T follicular helper cell (primary cell): Measurements from ENCODE around the gene BRICD5.
"Not testable (repeated sequence)": the region's sequence is repeated elsewhere in the genome, so short reads cannot be mapped to it uniquely, and the experiment has no call there.

ENCODE experiments used
- DNase-seq: peaks from one replicate; pipeline ENCODE4 v3.0.0-alpha.2; 2020; ENCODE audit warnings: low read depth

Gene BRICD5

DNA sequence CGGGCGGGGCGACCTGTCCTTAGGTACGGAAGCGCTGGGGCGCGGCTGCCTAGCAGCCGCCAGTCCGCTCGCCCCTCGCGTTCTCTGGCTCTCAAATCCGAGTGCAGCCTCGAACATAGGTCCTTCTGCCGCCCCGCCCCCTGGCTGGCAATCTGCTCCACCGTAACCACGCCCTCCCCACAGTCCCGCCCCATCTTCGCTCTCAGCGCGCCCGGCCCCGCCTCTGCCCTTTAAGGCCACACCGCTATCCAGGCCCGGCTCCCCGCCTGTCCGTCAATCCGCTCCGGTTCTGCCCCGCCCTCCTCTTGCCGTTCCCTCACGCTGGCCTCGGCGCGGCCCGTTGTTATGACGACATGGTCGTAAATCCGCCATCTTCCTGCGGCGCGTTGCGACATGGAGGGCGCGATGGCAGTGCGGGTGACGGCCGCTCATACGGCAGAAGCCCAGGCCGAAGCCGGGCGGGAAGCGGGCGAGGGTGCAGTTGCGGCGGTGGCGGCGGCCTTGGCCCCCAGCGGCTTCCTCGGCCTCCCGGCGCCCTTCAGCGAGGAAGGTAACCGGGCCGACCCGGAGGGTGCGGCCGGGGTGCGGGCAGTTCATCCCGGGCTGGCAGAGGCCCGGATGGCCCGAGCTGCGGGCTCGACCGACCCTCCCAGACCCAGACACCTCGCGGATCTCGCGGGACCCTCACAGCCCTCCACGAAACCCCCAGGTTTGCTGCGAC lies 12.7 kb upstream of the BRICD5 start, which contains the start of gene E4F1:
Gene E4F1 (plus strand): TSS at position 371 of the 721 bp plus-strand sequence. CDS start 23 bp downstream, at position 394.
- DNase-seq: peak; percentile 97

DNA sequence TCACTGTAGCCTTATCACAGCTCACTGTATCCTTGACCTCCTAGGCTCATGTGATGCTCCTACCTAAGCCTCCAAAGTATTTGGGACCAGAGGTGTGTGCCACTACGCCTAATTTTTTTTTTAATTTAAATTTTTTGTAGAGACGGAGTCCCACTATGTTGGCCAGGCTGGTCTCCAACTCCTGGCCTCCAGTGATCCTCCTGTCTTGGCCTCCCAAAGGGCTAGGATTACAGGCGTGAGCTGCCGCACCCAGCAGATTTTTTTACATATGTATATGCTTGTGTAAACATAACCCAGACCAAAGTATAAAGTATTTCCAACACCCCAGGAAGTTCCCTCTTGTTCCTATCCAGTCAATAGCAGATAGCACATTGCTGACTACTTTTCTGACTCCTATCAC lies 5.7 kb upstream of the BRICD5 start:
- no peak for DNase-seq

DNA sequence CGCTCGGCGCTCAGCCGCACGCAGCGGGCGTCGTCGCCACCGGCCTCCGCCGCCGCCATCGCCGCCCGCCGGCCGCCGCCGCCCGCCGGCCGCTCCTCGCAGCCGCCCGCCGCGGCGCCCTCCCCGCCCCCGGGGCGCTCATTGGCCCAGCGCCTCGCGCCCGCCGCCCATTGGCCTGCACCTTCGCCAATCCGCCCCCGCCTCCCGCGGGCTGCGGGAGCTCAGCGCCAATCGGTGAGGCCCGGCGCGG lies 4.0 kb upstream of the BRICD5 start, which contains the start of gene PGP:
Gene PGP (minus strand): TSS at position 122 of the 250 bp plus-strand sequence. CDS start 63 bp downstream, at position 59.
- no peak for DNase-seq

DNA sequence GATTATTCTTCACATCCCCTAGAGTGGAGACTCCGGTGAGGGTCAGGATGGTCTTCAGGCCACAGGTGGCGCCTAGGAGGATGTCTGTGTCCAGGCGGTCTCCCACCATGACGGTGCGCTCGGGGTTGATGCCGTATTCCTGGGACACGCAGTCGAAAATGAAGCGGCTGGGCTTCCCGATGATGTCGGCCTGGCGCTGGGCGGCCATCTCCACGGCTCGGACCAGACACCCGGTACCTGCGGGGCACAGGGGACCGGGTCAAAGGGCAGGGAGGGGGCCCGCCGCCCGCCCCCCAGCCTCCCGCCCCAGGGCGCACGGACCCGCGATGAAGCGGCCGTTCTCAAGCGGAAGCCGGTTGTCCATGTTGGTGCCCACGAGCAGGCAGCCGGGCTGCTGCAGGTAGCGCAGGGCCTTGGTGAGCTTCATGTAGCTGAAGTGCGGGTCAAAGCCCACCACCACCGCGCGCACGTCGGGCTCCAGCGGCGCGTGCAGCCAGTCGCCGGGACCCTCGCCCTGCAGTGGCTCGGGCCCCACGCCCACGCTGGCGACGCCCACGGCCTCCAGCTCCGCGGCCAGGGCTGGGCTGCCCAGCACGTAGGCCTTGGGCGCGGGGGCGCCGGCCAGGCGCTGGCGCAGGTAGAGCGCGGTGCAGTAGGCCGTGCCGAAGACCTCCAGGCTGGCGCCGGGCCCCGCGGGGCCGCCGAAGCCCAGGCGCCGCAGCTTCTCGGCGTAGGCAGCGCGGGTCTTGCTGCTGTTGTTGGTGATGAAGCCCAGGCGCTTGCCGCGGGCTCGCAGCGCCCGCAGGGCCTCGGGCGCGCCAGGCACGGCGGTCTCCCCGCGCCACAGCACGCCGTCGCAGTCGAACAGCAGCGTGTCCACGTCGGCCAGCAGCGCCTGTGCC lies 3.4 kb upstream of the BRICD5 start:
- DNase-seq: no peak

DNA sequence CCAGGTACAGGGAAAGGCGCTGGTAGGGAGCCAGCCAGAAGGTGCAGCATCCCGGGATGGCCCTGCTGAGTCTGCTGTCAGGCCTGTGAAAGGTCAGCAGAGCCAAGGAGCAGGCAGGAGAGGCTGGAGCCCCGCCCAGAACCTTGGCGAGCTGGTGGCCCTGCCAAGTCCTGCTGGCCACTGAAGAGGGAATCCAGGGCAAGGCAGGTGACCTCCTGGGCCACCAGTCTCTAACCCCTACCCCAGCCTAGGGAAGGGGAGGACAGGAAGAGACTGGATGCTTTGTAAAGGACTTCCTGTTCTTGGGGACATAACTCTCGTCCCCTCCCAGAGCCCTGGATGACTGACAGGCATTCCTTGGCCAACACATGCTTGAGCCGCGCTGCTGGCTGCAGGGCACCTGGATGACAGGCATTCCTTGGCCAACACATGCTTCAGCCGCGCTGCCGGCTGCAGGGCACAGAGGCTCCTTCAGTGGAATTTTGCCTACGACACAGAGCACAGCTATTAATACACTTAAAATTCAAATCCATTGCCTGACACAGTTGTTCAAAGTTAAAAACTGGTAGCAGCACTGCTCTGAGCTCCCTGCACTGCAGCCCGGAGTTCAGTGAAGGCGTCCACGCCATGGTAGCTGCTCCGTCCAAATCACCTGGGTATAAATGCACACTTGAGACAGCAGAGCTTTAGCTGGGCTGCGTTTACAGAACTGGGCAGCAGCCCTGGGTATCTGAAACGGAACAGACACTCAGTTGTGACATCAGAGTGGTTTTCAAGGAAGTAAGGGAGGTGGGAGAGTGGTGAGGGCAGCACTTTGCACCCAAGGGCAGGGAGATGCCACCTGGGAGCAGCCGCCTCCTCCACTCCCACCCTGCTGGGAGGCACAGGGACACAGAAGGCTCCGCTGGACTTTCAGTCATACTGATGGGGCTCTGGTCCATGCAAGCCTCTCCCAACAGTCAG lies 2.0 kb upstream of the BRICD5 start:
- DNase-seq: no peak

DNA sequence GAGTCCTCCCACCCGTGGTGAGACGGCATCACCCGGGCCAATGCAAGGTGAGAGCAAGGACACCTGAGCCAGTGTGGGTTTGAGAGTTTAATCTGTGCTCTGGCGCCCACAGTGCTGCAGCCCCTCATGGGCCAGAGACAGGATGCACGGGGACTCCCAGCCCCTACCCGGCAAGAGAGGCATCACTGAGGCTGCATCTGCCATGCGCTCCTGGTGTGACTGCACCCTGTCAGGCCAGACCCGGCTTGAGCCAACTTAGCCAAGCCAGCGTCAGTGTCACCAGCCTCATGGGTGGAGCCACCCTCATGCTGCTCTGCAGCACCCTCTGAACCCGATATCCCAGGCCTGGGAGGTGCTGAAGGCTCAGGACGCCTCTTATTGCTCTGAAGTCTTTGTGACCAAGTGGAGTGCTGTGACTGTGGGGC lies 1.3 kb upstream of the BRICD5 start:
- no peak for DNase-seq

DNA sequence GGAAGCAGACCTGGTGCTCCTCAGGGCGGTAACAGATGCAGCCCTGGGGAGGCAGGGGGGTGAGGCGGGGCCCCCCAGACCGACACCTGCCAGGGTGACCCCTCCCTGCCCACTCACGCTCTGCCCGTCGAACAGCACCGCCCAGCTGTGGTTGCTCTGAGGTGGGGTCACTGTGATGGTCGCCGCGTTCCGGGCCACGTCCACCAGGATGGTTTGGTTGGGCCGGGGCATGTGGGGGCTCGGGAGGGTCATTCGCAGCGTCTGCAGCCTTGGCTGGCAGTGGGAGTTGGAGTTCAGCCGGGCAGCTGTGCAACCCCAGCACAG lies 692 bp downstream of the BRICD5 start:
- no peak for DNase-seq

DNA sequence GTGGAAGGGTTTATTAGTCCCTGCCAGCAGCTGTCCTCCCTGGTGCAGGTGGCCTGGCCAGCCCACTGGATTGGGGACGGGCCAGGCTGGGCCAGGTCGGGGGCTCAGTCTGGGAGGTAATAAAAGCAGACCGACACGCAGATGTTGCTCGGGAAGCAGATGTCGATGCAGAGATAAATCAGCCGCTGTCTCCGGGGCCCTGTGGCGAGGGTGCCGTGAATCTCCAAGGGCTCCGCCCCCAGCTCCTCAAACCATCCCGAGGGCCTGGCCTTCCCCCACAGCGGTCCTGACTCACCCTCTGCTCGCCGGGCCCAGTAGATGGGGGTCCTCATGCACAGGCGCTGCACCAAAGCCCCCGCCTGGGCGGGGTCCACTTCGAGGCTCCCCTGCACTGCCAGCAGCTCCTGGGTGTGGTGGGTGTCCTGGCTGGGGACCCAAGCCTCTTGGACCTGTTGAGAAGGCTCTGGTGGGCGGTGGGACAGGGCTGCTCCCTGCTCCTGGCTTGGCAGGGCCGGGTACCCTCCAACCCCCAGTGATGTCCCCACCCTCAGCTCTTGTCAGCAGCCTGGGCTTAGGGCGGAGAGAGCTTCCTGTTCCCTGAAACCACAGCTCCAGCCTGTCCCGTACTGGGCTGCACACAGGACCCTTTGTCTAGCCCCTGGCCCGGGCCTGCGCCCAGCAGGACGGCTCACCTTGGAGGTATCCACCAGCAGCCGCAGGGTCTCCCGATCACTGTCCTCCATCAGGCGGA lies 1.2 kb downstream of the BRICD5 start:
- DNase-seq: no peak

DNA sequence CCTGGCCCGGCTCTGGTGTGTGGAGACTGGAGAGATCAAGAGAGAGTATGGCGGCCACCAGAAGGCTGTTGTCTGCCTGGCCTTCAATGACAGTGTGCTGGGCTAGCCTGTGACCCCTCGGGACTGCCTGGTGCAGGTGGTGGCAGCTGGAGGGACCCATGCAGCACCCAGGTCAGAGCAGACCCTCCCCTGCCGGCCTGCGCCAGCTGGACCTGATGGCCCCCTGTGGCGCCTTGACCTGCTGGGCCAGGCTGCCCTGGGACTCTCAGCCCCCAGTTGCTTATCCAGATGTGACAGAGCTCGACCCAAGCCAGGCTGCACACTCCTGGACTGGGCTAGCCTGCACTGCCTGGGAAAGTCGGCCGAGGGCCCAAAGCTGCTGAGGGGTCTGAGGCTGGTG lies 1.9 kb downstream of the BRICD5 start:
- DNase-seq: no peak

DNA sequence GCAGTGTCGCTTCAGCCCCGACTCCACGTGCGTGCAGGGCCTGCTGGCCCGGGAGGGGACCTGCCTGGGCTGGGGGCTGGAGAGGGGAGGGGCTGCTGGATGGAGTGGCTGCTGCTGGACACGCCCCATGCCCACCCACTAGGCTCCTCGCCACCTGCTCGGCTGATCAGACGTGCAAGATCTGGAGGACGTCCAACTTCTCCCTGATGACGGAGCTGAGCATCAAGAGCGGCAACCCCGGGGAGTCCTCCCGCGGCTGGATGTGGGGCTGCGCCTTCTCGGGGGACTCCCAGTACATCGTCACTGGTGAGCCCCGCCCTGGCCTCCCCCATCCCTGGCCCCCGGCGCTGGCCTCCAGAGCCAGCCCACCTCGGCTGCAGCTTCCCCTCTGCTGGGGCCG lies 2.4 kb downstream of the BRICD5 start:
- no peak for DNase-seq

DNA sequence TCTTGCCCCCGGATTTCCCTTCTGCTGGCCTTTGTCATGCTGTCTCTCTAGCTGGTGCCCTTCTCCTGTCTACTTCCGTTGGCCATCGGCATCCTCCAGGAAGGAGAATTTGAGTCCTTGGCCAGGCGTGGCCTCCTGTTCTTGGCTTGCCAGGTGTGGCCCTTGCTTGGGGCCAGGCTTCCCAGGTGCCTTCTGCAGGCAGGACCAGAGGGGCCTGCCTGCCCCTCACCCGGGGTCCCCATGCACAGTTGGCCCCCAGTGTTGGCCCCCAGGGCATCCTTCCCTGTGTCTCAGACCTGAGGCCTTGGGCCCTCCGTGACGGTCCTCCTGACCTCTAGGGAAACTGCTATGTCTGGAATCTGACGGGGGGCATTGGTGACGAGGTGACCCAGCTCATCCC lies 2.8 kb downstream of the BRICD5 start:
- DNase-seq: no peak

DNA sequence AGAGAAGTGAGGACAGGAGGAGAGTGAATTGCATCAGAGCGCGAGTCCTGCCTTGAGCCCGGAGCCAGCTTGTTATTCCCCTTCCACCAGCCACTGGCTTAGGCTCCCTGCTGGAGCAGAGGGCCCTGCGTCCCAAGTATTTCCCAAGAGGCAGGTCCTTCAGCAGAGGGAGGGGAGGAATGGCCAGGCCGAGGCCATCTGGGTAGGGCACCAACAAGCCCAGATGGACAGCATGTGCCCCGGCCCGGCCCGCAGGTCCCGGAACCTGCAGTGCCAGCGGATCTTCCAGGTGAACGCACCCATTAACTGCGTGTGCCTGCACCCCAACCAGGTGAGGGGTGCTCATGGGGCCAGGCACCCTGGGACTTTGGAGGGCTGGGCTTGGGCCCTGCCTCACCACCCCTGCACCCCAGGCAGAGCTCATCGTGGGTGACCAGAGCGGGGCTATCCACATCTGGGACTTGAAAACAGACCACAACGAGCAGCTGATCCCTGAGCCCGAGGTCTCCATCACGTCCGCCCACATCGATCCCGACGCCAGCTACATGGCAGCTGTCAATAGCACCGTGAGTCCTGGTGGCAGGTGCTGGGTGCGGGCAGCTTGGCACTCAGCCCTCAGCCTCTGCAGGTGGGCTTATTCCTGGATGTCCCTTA lies 3.8 kb downstream of the BRICD5 start:
- no peak for DNase-seq

DNA sequence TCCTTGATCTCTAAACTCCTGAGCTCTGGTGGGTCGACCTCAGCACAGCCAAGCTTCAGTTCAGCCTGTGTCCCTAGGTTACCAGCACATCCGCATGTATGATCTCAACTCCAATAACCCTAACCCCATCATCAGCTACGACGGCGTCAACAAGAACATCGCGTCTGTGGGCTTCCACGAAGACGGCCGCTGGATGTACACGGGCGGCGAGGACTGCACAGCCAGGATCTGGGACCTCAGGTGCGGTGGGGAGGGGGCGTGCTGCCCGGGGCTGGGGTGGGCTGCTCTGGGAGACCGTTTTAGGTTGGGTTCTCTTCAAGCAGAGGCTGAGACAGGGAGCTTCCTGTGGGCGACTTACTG lies 4.3 kb downstream of the BRICD5 start:
- no peak for DNase-seq

DNA sequence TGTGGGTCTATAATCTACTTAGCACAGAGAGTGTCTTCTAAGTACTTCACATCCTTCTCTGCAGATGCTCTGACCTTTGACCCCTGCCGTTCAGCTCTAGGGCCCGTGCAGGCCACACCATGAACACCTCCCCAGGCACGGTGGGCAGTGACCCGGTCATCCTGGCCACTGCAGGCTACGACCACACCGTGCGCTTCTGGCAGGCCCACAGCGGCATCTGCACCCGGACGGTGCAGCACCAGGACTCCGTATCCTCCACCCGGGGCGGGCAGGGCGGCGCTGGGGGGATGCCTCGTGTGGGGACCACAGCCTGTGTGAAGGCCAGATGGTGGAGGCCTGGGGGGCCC lies 4.7 kb downstream of the BRICD5 start:
- DNase-seq: no peak

DNA sequence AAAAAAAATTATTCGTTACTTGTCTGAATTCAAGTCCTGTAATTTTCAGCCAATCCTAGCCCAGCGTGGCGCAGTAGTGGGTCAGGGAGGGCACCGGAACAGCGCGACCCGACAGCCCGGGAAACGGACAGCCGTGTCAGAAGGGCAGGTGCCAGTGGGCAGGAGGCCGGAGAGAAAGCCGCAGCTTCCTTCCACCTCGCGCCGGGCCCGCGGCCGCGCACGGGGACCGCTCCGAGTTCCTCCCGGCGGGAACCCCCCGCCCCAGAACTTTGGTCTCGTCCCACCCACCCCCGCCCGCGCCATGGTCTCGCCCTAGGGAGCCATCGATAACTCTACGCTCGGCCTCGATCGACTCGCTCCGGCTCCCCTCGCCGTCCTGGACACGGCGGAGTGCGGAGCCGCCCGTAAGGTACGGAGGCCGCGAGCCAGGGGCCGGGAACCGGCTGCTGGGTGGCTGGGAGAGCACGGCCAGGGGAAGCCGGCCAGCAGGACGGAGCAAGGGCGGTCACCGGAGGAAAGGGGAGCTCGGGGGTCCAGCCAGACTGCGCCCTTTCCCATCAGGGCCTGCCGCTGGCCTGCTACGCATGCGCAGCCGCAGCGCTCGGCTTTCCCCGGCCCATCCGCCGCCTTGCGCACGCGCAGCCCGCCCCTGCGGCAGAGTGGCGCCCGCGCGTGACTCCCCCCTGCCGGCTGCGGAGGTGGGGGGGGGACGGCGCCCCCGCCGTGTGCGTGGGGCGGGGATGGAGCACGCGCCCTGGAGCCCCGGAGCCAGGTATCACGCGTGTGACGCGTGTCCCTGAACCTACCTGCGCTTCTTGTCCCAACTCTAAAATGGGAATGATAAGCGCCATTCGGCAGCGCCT lies 5.3 kb downstream of the BRICD5 start, which contains the start of gene MLST8:
Gene MLST8 (plus strand): TSS at position 351 of the 863 bp plus-strand sequence. CDS start 632 bp downstream, outside the sequence.
- peak; percentile 89 for DNase-seq

DNA sequence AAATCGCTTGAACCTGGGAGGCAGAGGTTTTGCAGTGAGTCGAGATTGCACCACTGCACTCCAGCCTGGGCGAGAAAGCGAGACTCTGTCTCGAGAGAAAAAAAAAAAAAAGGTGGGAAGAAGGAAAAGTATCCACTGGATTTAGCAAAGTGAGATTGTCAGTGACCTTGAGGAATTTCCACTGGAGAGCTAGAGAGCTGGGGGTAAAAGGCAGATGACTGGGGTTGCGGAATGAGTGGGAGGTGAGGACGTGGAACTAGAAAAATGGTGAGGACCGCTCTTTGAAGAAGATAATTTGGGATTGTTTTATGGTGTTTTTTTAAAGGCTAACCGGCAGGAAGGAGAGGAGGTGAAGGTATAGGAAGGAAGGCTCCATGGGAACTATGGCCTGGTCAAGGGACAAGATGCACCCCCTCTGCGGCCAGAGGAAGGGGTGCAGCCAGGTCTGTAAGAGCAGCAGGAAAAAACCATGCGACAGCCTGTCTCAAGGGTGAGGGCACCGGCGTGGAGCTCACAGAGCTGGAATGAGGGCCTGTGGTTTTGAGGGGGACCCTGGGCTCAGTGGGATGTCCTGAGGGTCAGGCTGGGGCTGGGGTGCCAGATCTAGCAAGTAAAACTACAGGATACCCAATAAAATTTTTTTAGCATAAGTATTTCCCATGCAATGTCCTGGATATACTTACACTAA lies 6.1 kb downstream of the BRICD5 start:
- no peak for DNase-seq

DNA sequence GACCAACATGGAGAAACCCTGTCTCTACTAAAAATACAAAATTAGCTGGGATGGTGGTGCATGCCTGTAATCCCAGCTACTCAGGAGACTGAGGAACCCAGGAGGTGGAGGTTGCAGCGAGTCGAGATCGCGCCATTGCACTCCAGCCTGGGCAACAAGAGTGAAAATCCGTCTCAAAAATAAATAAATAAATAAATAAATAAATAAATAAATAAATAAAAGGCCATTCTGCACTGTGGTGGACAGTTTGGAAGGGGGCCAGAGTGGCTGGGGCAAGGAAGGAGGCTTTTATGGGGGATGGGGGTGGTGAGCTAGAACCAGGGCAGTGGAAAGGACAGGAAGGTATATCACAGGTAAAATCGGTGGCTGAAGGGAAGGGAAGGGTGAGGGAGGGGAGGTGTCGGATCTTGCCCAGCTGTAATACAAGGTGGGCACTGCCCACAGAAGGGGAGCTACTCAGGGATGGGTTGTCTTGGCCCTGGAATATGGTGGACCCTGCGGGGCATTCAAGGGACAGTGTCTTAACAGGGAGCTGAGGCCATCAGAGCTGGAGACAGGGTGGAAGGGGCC lies 7.5 kb downstream of the BRICD5 start:
- DNase-seq: not testable (repeated sequence)

DNA sequence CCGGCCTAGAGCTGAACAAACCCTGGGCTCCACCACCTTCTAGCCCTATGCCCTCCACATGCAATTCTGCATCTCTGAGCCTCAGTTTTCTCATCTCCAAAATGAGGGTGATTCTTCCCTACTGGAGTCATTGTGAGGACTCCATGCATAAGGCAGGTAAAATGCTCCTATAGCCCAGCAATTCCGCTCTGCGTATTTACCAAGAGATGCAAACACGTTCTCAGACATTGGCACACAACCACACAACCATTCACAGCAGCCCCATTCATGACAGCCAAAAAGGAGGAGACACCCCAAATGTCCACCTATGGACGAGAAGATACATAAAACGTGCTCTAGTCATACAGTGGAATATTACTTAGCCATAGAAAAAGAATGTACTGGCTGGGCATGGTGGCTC lies 10.3 kb downstream of the BRICD5 start:
- DNase-seq: no peak

DNA sequence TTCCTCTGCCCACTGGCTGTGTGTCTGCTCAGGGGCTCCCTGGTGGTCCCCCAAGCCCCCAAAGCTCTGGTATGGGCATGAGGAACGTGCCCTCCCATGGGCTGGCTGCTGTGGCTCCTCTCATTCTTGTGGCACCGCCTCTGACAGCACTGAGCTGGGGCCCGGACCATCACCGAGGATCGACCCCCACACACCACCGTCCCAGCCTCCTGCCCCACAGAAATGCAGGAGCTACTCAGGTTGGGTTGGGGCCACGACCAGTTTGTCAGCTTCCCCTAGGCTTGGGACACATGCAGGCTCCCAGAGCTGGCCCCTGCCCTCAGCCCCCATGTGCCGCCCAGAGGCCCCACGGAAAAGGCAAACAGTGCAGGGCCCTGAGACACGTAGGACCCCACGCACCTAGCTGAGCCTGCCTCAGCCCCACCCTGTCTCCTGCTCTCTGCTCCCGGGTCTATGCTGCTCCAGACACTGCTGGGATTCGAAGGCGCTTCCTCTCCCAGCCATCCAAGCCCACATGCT lies 11.0 kb downstream of the BRICD5 start:
- no peak for DNase-seq
